Duodenal mucosa (tissue), 2 donors: ENCODE results near the gene KRT85.
"Not testable (repeated sequence)": the region's sequence is repeated elsewhere in the genome, so short reads cannot be mapped to it uniquely, and the experiment has no call there.

Experiments used
- H3K27ac ChIP-seq: one replicate; pipeline ENCODE4 v1.7.0; 2013; ENCODE audit warnings: low read depth, low read length
- H3K27me3 ChIP-seq, 2 donors: one replicate each; pipeline ENCODE4 v1.7.0; 2013; ENCODE audit warnings: low read length in 2 of 2, control low read depth in 1 of 2; ENCODE audit not compliant: insufficient read depth in 2 of 2, control insufficient read depth in 1 of 2
- H3K36me3 ChIP-seq, 2 donors: one replicate each; pipeline ENCODE4 v1.7.0; 2013; ENCODE audit warnings: low read length in 2 of 2, control low read depth in 1 of 2; ENCODE audit not compliant: insufficient read depth in 2 of 2, control insufficient read depth in 1 of 2
- H3K4me1 ChIP-seq, 2 donors: one replicate each; pipeline ENCODE4 v1.7.0; 2013; ENCODE audit warnings: low read length in 2 of 2, control low read depth in 1 of 2; ENCODE audit not compliant: insufficient read depth in 2 of 2, control insufficient read depth in 1 of 2
- H3K4me3 ChIP-seq, 2 donors: one replicate each; pipeline ENCODE4 v1.7.0; 2013; ENCODE audit warnings: low read length in 2 of 2, low read depth in 1 of 2
- H3K9ac ChIP-seq, 2 donors: one replicate each; pipeline ENCODE4 v1.7.0; 2013; ENCODE audit warnings: low read length in 2 of 2, low read depth in 1 of 2
- H3K9me3 ChIP-seq, 2 donors: one replicate each; pipeline ENCODE4 v1.7.0; 2013; ENCODE audit warnings: low read length in 2 of 2, control low read depth in 1 of 2; ENCODE audit not compliant: control insufficient read depth in 1 of 2

Gene KRT85

GRCh38 chr12:52319097-52319496 is 48.2 kb downstream of the KRT85 start:
- Histone ChIP-seq H3K4me1 (no peaks in the 10 kb centered on the region), H3K27ac (no peak overlapping the region), H3K27me3 (peaks cover 10 to 15% of the 10 kb centered on the region in 2 donors), H3K4me3 (no peak overlapping the region), H3K36me3 (no peaks in the 10 kb centered on the region), H3K9ac (no peak overlapping the region), H3K9me3 (no peaks in the 10 kb centered on the region)

GRCh38 chr12:52318241-52318990 is 48.9 kb downstream of the KRT85 start:
- Histone ChIP-seq H3K9ac (no peak overlapping the region), H3K27me3 (peaks cover 10 to 15% of the 10 kb centered on the region in 2 donors), H3K4me3 (no peak overlapping the region), H3K27ac (no peak overlapping the region), H3K4me1 (no peaks in the 10 kb centered on the region), H3K9me3 (no peaks in the 10 kb centered on the region), H3K36me3 (no peaks in the 10 kb centered on the region)

GRCh38 chr12:52317468-52318052 is 49.7 kb downstream of the KRT85 start:
- peaks cover 12% of the 10 kb centered on the region in 2 donors for H3K27me3 ChIP-seq
- no peak overlapping the region for H3K9ac ChIP-seq
- no peak overlapping the region for H3K27ac ChIP-seq
- H3K9me3 ChIP-seq, result no peaks in the 10 kb centered on the region
- H3K4me3 ChIP-seq, result no peak overlapping the region
- H3K36me3 ChIP-seq, result no peaks in the 10 kb centered on the region
- H3K4me1 ChIP-seq, result no peaks in the 10 kb centered on the region

- H3K4me1 ChIP-seq, result no peaks in the 10 kb centered on the region
- no peak overlapping the region for H3K4me3 ChIP-seq
- H3K36me3 ChIP-seq, result no peaks in the 10 kb centered on the region
- H3K9me3 ChIP-seq, result no peaks in the 10 kb centered on the region
- peaks cover 7 to 14% of the 10 kb centered on the region in 2 donors for H3K27me3 ChIP-seq
- H3K27ac ChIP-seq, result no peak overlapping the region
- no peak overlapping the region for H3K9ac ChIP-seq
These were observed 50.6 kb downstream of the KRT85 start for GRCh38 chr12:52316701-52317100.

GRCh38 chr12:52316290-52316689 is 51.0 kb downstream of the KRT85 start:
- no peak overlapping the region for H3K9ac ChIP-seq
- H3K27me3 ChIP-seq, result peaks cover 9 to 18% of the 10 kb centered on the region in 2 donors
- no peak overlapping the region for H3K4me3 ChIP-seq
- H3K9me3 ChIP-seq, result no peaks in the 10 kb centered on the region
- no peak overlapping the region for H3K27ac ChIP-seq
- H3K4me1 ChIP-seq, result no peaks in the 10 kb centered on the region
- H3K36me3 ChIP-seq, result no peaks in the 10 kb centered on the region

- H3K27me3 ChIP-seq, result peaks cover 10 to 18% of the 10 kb centered on the region in 2 donors
- not testable (repeated sequence) for H3K9me3 ChIP-seq, H3K36me3 ChIP-seq, H3K27ac ChIP-seq, H3K4me3 ChIP-seq, H3K4me1 ChIP-seq, H3K9ac ChIP-seq
These were observed 51.6 kb downstream of the KRT85 start for GRCh38 chr12:52315721-52316120.

GRCh38 chr12:52314511-52314910 is 52.8 kb downstream of the KRT85 start:
- Histone ChIP-seq H3K27me3 (peaks cover 6 to 20% of the 10 kb centered on the region in 2 donors), H3K4me1 (no peaks in the 10 kb centered on the region), H3K27ac (no peak overlapping the region), H3K36me3 (no peaks in the 10 kb centered on the region), H3K9me3 (no peaks in the 10 kb centered on the region), H3K9ac (no peak overlapping the region), H3K4me3 (no peak overlapping the region)

GRCh38 chr12:52313926-52314325 is 53.4 kb downstream of the KRT85 start:
- H3K9me3 ChIP-seq, result no peaks in the 10 kb centered on the region
- H3K4me3 ChIP-seq, result no peak overlapping the region
- H3K27ac ChIP-seq, result no peak overlapping the region
- no peaks in the 10 kb centered on the region for H3K4me1 ChIP-seq
- no peaks in the 10 kb centered on the region for H3K36me3 ChIP-seq
- H3K27me3 ChIP-seq, result peaks cover 6 to 26% of the 10 kb centered on the region in 2 donors
- H3K9ac ChIP-seq, result no peak overlapping the region

GRCh38 chr12:52313461-52313860 is 53.8 kb downstream of the KRT85 start:
- peaks cover 6 to 29% of the 10 kb centered on the region in 2 donors for H3K27me3 ChIP-seq
- no peak overlapping the region for H3K9ac ChIP-seq
- H3K4me3 ChIP-seq, result no peak overlapping the region
- no peaks in the 10 kb centered on the region for H3K9me3 ChIP-seq
- no peaks in the 10 kb centered on the region for H3K36me3 ChIP-seq
- H3K4me1 ChIP-seq, result no peaks in the 10 kb centered on the region
- H3K27ac ChIP-seq, result no peak overlapping the region

GRCh38 chr12:52312086-52312485 is 55.2 kb downstream of the KRT85 start:
- no peak overlapping the region for H3K9ac ChIP-seq
- peaks cover 15 to 35% of the 10 kb centered on the region in 2 donors for H3K27me3 ChIP-seq
- no peaks in the 10 kb centered on the region for H3K9me3 ChIP-seq
- no peak overlapping the region for H3K4me3 ChIP-seq
- no peaks in the 10 kb centered on the region for H3K36me3 ChIP-seq
- no peak overlapping the region for H3K27ac ChIP-seq
- H3K4me1 ChIP-seq, result peaks cover 3 to 5% of the 10 kb centered on the region in 2 donors
